GM10266 (cell line): Measurements from ENCODE around the gene ANGPTL2.

Experiments used
- DNase-seq: peaks from one replicate; pipeline ENCODE4 v3.0.0; 2012; ENCODE audit errors: extremely low spot score
- TF ChIP-seq, protein P1 (sequence below): IDR thresholded peaks from 2 replicates; pipeline ENCODE4 v1.5.1; 2012; ENCODE audit warnings: mild to moderate bottlenecking, low read depth; ENCODE audit not compliant: control insufficient read depth, insufficient read depth; ENCODE audit errors: missing control alignments

The ANGPTL2 gene

DNA sequence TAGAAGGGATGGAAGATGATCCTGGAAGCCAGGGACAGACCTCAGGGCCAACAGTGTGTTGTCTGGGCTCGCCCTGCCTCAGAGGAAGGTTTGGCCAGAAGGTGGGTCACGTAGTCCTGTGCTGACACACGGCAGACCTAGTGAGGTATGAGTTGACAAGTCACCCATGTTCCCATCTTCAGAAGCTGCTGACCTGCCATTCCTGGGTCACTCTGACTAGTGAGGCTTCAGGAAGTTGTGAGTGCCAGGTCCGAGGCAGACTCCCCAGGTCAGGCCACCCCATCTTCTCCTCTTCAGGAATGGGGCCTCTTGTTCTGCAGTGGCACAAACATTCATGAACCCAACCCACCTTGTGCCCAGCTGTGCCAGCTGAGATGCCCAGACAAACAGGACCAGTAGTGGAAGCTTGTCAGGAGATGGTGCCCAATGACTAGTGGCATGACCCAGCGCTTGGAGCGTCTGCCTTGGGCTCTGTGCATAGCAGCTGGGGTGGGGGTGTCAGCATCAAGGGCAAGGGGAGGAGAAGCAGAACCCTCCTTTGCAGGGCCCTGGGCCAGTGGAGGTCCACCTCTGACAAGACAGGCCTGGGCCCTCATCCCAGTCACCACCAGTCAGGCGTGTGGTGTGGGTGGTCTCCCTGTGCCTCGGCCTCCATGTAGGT, 16.8 kb upstream of the ANGPTL2 start:
- no peak for DNase-seq
- TF ChIP-seq, protein P1, sequence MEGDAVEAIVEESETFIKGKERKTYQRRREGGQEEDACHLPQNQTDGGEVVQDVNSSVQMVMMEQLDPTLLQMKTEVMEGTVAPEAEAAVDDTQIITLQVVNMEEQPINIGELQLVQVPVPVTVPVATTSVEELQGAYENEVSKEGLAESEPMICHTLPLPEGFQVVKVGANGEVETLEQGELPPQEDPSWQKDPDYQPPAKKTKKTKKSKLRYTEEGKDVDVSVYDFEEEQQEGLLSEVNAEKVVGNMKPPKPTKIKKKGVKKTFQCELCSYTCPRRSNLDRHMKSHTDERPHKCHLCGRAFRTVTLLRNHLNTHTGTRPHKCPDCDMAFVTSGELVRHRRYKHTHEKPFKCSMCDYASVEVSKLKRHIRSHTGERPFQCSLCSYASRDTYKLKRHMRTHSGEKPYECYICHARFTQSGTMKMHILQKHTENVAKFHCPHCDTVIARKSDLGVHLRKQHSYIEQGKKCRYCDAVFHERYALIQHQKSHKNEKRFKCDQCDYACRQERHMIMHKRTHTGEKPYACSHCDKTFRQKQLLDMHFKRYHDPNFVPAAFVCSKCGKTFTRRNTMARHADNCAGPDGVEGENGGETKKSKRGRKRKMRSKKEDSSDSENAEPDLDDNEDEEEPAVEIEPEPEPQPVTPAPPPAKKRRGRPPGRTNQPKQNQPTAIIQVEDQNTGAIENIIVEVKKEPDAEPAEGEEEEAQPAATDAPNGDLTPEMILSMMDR: no peak

DNA sequence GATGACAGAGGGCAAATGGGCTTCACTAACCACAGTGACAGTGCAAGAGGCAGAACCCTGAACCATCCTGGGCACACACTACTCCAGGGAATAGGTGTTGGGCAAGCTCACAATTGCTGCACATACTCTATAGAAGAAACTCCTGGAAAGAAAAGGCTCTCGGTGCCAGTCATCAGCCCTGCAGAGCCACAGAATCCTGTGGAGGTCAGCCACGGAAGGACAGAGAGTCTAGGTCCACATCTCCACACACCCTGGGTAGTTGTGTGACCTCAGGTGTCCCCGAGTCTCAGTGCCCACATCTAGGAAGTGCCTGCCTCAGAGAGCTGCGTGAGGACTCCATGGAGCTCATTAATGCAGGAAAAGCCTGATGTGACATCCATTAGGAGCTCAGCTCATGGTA, 16.0 kb upstream of the ANGPTL2 start:
- TF ChIP-seq, protein P1: no peak
- DNase-seq: no peak

DNA sequence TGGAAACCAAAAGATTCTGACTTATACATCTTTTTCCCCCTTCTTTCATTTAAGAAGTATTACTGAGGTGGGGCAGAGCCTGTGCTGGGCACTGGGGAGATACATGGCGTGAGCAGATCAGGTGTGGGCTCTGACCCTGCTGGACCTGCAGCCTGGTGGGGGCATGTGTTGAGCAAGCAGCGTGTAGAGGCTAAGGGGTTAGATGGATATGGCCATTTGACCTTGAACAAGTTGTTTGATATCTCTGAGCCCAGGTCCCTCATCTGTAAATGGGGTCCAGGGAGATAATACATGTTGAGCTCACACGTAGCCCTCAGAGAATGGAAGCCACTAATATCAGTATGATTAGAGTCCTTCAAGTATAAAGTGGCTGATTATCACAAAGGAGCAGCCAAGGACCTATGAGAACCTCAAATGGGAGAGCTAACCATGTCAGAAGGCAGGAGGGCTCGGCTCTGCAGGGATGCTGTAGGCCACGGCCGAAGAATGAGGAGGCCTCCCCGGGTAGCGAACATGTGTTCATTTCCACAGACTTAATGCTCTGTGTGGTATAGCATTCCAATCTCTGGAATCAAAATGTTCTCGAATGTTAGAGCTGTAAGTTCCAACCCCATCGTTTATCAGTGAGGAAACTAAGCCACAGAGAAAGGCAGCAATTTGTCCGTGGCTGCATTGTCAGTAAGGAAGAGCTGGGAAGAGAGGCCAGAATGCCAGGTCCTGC, 15.4 kb upstream of the ANGPTL2 start:
- DNase-seq: no peak
- TF ChIP-seq, protein P1: no peak

DNA sequence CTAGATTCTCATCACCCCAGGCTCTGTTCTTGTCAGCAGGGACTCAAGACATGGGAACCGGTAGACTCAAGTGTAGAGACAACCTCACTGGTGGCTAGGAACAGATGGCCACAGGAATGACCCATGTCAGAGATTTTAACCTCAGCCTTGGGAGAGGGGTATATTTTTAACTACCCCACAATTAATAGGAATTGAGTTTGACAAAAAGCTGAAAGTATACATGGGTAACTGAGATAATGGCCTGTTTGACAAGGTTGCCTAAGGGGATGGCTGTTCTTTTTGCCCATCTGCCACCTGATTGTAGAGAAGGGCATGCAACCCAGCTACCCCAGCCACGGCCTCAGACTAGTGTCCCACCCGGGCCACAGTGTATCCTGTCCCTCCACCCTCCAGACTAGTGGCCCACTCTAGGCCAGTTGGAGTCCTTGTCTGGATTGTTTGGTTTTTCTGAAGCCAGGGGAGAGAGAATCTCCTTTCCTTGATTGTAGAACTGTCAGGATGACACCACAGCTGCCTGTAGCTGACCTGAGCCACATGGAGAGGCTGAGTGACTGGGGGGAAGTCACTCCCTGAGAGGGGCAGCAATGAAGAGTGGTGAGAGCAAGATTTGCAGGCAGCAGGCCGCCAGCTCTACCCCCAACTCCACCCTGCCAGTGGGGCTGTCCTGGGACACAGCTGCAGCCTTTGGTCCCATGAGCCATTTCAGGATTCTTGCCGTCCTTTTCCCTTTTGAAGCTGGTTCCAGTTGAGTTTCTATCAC, 14.6 kb upstream of the ANGPTL2 start:
- TF ChIP-seq, protein P1: no peak
- no peak for DNase-seq

DNA sequence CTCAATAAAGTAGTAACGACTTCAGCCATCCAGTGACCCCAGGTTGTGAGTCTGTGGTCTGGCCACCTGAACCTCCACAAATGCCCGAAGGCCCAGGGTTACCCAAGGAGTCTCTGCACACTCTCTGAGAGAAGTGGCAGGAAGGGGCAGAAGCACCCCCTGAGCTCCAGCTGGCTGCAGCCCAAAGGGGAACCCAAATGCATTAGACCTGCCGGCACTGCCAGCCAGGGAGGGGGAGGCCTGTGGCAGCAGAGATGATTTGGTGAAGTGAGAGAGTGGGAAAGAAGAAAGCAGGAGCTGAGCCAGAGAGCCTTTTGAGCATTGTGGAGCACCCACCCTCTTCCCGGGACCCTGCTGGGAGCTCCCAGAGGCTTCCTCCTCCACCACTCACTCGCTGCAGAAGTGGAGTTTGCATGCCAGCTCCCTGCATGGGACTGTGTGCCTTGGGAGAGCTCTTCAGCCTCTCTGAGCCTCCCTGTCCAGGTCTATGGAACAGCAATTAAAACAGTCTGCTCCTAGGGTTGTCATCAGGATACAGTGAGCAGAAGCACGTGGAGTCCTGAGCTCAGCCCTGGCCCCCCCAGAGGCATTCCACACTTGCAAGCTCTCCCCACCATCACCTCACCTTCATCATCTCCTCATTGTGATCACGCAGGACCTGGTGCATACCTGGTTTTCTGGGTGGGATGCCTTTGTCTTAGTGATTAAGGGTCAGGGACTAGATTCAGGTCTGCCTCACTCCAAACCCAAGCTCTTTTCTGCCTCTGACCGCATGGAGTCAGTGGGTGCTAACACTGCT, 13.8 kb upstream of the ANGPTL2 start:
- TF ChIP-seq, protein P1: no peak
- no peak for DNase-seq

DNA sequence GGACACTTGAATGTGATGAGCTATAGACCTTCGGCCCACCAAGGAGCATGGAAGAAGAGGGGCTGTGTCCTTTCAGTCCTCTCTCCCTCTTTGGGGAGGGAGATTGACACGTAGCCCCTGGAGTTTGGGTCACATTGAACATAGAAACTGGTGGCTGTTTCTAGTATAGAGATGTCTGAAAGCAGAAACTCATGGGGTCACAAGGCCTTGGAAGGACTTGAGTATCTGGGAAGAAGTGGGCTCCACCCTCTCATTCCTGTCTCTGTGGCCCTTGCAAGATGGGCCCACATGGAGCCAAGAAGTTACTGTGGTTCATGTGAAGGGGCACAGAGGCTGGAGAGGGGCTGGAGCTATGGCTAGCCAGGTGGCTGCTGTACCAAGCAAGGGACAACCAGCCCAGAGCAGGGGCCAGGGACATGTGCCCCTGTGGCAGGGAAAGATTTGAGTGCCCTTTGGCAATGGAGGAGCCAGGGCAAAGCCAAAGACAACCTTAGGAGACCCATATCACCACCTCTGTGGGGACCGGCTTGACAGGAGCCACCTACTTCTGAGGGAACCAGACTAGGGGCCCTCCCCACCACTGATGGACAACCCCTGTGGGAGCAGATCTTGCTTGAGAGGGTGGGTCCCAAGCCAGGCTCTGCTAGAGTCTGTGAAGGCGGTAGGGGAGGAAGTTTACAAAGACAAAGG, 12.8 kb upstream of the ANGPTL2 start:
- DNase-seq: no peak
- TF ChIP-seq, protein P1: no peak
